ENCODE data around the gene SLC44A5.

DNA sequence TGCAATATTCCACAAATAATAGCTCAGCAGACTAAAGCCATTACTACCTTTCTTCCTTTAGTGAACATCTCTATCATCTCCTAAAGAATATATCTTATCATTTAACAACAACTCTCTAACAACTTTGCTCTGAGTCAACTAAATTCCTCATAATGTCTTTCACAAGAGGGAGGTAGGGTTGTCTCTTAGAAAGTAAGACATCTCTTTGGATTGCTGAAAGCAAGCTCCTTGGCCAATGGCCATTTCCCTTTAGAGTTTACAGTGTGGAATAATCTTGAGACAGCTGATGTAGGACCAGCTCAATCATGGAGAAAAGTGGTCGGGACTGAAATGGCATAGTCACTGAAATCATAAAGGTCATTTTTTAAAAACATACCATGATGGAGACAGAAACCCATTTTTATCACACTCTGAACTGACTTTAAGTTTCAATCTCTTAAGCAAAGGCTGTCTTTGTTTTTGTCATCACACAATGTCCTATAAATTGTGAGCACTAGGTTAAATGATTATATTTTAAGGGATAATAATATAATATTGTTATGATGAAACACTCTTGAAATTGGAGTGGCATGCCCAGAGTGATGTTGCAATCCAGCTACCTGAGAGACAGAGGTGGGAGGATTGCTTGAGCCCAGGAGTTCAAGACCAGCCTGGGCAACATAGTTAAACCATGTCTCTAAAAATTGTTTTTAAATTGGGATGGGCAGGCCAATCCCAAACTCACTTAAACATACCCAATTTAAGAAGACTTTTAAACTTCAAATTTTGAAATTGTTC, 91.1 kb downstream of the SLC44A5 start:
- TF ChIP-seq, protein P1, sequence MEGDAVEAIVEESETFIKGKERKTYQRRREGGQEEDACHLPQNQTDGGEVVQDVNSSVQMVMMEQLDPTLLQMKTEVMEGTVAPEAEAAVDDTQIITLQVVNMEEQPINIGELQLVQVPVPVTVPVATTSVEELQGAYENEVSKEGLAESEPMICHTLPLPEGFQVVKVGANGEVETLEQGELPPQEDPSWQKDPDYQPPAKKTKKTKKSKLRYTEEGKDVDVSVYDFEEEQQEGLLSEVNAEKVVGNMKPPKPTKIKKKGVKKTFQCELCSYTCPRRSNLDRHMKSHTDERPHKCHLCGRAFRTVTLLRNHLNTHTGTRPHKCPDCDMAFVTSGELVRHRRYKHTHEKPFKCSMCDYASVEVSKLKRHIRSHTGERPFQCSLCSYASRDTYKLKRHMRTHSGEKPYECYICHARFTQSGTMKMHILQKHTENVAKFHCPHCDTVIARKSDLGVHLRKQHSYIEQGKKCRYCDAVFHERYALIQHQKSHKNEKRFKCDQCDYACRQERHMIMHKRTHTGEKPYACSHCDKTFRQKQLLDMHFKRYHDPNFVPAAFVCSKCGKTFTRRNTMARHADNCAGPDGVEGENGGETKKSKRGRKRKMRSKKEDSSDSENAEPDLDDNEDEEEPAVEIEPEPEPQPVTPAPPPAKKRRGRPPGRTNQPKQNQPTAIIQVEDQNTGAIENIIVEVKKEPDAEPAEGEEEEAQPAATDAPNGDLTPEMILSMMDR (conservative IDR thresholded peaks at IDR 0.05 in 1 of 2, IDR thresholded peaks at IDR 0.05 in 1 of 2; ENCODE audit: extremely low read depth in 1 of 2, insufficient read depth in 1 of 2, low read depth in 1 of 2, low read length in 2 of 2), result no peak
- no peak for TF ChIP-seq EZH2 (IDR thresholded peaks at IDR 0.05; ENCODE audit: borderline replicate concordance, low read length)

Measured in mammary epithelial cell (primary cell).